Medulla oblongata (tissue), 1 donor: Measurements from ENCODE around the gene DCAF15.
"Not testable (repeated sequence)": the region's sequence is repeated elsewhere in the genome, so short reads cannot be mapped to it uniquely, and the experiment has no call there.

ENCODE experiments used
- DNase-seq: peaks from one replicate; pipeline ENCODE4 v3.0.0-alpha.2; 2015; ENCODE audit errors: extremely low spot score

Gene DCAF15

DNA sequence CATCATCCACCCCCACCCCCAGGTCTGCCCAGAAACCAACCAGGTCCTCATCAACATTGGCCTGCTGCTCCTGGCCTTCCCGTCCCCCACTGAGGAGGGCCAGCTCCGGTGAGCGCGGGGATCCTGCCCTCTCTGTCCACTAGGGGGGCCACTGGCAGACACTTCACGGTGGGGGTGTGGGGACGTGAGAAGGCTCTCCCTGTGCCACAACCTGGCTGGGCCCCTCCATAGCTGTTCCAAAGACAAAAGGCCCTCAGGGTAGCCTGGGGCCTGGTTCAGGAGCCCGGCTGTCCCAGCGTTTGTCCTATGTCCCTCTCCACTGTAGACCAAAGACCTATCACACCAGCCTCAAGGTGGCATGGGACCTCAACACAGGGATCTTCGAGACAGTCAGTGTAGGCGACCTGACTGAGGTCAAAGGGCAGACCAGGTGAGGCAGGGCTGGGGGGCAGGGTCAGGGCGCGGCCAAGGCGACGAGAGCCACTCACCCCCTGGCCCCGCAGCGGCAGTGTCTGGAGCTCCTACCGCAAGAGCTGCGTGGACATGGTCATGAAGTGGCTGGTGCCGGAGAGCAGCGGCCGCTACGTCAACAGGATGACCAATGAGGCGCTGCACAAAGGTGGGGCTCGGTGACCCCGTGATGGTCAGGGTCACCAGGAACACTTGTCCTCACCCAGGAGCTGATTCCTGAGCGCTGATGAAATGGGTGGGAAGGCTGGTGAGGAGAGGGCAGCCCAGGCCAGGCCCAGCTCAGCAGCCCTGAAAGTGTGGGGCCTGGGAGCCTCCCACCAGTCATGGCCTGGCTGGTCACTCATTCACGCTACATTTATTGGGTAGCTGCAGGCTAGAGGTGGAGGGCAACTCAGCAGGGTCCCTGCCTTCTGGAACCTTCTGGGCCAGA, 7.9 kb downstream of the DCAF15 start:
- no peak for DNase-seq

DNA sequence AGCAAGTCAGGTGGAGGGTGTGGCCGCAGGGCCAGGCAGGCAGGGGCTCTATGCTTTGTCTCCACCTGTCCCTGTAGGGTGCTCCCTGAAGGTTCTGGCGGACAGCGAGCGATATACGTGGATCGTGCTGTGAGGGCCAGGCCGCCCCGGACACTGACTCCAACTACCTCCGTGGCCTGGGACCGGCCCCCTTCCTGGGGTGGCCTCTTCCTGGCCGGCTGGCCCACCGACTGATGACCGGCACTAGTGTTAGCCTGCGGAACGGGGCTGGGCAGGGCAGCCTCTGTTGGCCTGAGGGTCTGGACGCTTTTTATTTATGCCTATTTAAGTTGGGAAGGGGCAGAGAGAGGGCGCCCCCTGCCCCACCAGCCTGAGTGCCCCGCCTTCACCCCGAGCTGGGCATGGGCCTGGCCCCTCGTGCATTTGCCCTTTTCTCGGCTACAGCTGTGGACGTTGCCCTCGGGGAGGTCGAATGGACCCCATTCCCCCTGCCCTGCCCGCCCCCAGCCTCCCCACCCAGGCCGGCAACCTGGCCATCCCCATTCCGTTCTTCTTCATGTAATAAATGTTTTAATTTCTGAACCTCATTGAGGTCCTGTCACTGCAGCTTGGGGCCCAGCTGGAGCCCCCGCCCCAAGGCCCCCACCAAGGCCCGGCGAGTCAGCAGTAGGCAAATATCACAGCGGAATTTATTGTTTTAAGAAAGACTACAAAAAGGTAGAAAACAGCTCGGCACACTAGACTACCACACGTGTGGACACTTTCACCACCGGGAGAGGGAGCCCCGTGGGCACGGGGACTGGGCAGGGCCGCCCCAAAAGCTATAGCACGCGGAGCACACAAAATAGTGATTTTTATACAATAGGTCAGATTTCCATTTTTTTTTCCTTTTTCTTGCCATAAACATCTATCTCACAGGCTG, 8.8 kb downstream of the DCAF15 start:
- no peak for DNase-seq

DNA sequence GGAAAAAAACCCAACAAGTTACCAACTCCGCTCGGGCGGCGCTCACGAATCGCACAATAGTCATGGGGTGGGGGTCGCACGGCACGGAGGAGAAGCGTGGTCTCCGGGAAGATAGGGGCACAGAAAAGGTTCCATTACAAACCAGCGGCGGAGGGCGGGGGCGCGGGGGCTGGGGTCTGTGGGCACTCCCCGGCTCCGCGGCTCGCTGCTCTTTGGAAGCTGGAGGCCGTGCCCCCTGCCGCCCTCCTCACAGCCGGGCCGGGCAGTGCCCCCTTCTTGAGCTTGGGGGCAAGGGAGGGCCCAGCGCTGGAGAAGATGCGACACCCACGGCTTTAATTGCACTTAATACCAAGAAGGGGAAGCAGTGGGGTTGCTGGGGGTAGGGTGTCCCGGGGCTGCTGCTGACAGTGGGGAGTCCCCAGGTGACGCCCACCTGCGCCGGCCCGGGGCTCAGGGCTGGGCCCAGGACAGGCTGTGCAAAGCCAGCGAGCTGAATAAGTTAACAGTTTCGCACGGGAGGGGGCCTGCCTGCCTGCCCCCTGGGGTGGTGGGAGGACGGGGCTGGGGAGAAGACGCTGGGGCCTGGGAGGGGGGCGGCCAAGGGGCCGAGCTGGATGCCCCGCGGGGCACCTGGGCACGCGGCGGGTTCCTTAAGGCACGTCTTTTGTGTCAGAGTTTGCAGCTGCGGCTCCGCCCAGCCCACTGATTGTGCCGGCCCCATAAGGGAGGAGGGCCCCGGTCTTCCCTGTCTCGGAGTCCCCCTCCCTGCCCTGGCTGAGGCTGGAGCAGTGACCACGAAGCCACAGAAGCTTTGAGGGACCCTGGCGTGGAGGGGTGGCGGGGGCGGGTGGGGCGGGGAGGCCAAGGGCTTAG, 9.8 kb downstream of the DCAF15 start:
- no peak for DNase-seq

DNA sequence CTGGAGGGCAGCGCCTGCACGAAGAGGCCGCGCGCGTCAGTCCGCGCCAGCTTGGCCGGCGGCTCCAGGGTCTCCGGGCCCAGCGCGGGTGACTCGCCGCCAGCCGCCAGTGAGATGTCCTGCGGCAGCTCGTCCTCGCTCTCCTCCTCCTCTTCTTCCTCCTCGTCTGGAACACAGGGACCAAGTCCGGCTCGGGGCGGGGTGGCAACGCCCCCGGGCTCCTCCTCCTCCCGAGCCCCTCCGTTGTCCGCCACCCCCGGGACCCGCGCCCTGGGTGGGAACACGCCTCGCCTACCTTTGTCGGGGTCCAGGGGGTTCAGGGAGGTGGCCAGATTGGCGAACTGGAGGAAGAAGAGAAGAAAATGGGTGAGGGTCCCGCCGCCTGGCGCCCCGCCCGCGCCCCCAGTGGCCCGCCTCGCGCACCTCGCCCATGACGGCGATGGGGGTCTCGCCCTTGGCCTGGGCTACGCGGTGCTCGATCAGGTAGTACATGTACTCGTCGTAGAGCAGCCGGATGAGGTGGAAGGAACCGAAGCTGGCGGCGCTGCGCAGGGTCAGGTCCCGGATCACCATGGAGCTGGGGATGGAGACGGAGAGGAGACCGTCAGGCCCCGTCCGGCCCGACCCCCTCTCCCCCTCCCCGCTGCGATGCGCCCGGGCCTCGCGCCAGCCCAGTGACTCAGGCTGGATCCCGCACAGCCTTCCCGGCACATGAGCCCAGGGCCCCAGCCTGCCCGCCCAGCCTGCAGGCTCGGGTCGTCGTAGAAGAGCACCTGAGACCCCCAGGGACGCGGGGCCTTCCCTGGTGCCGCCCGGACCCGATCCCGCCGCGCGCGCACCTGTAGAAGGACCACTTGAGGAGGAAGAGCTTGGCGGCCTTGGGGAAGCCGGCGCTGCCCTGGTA, 10.6 kb downstream of the DCAF15 start:
- no peak for DNase-seq

DNA sequence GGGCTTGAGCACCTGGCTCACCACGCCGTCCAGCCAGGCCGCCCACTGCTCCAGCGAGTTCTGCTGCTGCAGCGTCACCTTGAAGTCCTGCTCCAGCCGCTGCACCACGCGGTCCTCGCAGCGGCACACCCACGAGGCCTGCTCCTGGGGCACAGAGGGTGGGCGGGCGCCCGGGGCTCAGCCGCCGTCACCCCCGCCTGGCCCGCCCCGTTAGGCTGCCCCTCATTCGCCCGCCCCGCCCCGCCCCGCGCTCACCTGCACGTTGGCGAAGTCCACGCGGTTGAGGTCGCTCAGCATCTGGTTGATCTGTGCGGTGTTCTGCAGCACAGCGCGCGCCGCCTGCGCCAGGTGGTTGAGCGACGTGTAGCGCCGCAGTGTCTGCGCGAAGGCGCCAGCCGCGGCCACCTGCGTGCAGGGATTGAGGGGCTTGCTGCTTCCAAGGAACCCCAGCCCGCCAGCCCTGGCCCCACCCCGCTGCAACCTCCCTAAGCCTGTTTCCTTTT, 11.3 kb downstream of the DCAF15 start:
- no peak for DNase-seq

DNA sequence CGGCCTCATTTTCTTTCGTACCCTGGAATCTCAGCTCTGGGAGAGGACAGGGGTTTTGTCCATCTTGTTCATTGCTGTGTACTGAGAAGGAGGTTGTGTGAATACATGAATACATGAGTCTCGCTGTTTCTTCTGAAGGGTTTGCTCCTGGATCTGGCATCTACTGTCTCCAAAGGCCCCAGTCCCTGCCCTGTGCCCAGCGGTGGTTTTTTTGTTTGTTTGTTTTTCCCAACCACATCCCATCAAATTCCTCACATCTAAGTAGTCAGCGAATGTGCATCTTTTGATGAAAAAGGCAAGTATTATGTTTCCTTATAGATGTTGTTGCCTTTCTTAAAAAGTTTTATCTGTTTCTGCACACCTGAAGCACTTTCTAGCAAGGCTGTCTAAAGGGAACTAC, 12.5 kb downstream of the DCAF15 start:
- DNase-seq = no peak

DNA sequence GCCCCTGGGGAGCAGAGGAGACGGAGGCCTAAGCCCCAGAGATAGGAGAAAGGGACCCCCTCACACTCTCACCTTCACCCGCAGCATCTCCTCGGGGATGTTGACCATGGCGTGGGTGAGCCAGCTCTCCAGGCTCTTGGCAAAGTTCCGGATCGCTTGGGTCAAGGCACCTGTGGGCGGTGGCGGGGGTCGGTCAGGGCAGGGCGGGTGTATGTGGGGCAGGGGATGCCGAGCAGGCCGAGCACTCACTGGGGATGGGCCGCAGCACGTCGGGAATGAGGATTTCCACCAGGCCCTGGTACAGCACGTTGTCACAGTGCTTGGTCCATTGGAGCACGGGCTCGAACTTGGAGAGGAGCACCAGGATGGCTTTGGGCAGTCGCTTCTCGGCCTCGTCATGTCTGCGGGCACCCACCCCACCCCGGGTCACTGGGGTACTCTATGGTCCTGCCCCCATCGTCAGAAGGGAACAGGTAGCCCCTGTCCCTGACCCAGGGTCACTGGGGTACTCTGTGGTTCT, 13.1 kb downstream of the DCAF15 start:
- no peak for DNase-seq

DNA sequence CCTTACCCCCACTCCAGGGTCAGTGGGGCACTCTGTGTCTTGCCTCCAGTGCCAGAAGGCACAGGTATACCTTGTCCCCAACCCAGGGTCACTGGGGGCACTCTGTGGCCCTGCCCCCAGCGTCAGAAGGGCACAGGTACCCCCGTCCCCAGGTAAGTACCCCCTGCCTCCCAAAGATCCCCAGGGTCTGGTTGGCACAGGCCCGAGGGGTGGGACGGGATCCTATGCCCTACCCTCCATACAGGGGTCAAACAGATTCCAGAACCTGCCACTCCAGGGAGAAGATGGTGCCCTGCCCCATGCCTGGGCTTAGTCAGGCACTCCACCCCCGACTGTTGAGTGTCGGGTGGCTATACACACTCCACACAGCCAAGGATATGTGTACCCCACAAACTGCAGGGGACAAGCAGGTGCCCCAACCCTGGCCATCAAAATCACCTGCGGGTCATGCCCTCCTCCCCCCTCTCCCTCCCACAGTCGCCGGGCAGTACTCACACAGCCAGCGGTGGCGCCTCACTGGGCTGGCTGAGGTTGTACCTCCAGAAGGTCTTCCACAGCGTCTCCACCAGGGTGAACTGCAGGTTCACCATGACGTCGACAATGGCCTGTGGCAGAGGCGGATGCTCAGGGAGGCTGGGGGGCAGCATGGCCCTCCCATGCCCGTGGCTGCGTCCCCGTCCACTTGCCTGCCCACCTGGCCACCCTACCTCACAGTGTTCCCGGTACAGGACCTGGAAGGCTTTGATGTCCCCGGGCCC, 13.8 kb downstream of the DCAF15 start:
- DNase-seq = no peak

DNA sequence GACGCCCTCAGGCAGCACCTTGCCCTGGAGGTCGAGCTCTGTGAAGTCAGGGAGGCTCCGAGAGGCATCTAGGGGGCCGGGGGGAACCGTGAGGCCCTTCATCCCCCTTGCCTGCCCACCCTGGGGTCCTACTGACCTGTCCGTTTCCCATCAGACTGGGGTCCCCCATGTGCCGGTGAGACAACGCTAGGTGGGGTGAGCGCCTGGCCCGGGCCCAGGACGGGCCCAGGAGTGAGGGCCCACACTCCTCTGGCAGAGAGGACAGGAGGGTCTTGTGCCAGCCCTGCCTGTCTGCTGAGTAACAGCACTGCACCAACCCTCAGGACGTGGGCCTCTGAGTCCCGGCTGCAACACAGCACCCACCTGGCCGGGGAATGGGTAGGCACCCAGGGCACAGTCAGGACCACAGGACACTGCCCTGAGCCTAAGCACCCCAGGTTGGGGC, 14.4 kb downstream of the DCAF15 start:
- no peak for DNase-seq

DNA sequence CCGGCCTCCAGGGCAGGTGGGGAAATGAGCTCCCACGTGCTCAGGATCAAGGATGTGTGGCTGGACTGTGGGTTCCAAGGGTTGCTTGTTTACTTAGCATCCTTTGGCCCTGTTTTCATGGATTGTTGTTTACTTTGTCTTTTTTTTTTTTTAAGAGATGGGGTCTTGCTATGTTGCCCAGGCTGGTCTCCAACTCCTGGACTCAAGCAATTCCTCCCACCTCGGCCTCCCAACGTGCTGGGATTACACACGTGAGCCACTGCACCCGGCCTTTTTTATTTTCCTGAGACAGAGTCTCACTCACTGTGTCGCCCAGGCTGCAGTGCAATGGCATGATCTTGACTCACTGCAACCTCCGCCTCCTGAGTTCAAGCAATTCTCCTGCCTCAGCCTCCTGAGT, 14.9 kb downstream of the DCAF15 start:
- not testable (repeated sequence) for DNase-seq

DNA sequence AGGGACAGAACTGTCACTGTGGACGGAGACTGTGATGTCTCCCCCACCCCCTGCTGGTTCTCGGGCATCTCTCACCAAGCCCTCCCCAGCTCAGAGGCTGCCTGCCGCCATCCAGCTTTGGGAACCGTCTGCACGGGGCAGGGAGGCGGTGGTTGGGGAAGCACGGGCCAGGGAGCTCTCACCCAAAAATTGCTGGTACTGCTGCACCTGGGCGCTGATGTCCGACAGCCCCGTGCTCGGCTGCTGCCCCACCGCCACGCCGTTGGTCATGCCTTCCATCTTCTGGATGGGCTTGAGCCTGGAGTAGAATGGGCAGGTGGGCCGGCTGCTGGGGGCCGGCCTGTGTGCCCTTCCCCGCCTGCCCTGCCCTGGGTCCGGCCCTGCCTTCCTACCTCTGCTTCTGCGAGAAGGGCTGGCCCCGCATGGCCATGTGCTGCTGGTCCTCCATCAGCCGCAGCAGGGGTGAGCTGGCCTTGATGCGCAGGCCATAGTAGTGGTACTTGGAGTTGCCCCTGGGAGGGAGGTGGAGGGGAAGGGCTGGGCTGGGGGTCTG, 16.1 kb downstream of the DCAF15 start:
- no peak for DNase-seq

DNA sequence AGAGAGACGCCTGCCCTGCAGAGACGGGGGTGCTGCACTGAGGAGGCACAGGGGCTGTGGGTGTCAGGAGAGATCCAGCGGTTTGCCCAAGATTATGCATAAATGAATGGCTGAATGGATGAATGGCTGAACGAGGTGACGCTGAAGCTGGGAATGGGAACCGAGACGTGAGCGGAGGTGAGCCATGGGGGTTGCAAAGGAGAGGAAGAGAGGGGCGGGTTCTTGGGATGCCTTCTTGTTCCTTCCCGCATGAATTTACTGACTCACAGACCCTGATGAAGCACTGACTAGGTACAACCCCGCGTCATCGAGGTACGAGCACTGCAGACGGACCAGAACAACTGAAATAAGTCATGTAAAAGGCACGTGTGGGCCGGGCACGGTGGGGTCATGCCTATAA, 16.7 kb downstream of the DCAF15 start:
- no peak for DNase-seq

DNA sequence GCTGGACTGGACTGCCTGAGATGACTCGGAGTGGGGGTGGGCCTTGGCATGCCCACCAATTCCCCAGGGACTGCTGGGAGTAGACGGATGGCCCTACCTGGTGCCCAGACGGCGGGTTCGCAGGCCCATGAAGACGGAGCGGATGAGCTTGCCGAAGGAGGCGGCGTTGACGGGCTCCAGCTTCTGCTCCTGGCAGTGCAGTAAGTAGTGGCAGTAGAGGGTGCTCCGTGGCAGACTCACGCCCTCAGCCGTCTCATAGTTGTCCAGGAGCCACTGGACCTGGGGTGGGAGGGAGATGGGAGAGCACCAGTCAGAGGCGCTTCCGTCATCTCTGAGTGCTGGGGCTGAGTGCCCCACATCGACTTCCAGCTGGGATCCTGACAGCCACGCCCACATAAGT, 17.6 kb downstream of the DCAF15 start:
- no peak for DNase-seq

DNA sequence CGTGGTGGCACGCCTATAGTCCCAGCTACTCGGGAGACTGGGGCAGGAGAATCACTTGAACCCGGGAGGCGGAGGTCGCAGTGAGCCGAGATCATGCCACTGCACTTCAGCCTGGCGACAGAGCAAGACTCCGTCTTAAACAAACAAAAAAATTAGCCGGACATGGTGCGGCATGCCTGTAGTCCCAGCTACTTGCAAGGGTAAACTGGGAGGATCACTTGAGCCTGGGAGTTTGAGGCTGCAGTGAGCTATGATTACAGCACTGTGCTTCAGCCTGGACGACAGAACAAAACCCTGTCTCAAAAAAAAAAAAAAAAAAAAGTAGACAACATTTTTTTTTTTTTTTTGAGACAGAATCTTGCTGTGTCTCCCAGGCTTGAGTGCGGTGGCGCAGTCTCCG, 19.6 kb downstream of the DCAF15 start:
- DNase-seq = not testable (repeated sequence)

DNA sequence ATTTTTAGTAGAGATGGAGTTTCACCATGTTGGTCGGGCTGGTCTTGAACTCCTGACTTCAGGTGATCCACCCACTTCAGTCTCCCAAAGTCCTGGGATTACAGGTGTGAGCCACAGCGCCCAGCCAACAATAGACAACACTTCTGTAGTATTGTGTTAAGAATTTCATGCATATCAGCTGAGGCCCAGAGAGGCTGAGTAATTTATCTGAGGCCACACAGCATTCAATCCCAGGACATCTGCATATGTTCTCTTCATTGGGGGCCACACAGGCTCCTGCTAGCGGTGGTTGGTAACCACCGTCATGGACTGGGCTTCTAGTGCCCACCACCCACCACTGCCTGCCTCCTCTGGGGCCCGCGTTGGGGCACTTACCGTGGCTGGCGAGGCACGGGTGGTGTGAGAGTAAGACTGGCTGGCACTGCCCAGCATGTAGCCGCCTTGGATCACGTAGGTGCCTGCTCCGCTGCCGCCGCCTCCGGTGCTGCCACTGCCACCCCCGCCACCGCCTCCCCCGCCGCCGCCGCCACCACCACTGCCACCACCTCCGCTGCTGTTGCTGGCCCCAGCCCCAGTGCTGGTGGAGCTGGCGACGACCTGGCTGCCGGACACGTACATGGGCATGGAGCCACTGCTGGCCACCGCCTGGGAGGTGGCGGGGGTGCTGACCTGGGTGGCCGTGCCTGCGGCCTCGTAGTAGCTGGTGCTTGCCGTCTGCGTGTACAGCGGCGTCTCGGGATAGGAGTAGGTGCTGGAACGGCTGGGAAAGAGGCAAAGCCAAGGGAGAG, 20.3 kb downstream of the DCAF15 start:
- no peak for DNase-seq

DNA sequence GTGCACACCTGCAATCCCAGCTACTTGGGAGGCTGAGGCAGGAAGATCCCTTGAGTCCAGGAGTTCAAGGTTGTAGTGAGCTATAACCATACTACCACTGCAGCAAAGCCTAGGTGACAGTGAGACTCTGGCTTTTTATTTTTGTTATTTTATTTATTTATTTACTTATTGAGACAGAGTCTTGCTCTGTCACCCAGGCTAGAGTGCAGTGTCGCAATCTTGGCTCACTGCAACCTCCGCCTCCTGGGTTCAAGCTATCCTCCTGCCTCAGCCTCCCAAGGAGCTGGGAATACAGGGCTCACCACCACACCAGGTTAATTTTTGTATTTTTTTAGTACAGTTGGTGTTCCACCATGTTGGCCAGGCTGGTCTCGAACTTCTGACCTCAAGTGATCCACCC, 21.2 kb downstream of the DCAF15 start:
- not testable (repeated sequence) for DNase-seq

DNA sequence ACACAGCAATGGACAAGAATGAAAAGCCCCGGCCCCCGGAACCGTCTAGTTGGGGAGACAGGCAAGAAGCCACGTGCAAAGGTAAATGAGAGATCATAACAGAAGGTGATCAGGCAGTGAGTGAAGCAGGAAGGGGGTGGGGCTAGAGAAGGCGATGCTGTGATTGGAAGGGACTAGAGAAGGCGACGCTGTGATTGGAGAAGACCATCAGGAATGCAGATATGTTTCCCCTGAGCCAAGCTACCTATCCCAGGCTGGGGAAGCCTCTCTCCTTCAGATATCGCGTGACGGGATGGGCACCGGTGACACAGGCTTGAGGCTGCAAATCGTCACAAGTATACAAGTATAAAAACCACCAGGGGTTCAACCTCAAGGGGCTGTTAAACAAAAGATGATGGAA, 21.8 kb downstream of the DCAF15 start:
- DNase-seq = no peak

DNA sequence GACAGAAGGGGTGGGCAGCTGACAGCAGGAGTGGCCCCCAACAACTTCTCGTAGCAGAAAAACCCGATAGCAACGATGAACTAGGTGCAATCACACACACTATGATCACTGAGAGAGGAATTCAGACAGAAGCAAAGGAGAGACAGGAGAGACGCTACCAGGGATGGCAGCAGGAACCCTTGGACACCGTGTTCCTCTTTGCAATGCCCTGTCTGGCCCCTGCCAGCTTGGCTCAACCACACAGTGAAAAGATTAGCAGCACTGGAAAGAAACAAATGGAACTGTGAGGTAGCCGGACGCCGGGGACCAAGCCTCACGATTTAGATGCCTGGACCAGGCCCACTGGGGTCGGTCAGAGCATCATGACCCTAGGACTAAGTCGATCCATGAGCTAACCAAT, 23.6 kb downstream of the DCAF15 start:
- no peak for DNase-seq
